Memory B cell (primary cell): ENCODE measurements around the gene FMN2.

Experiments
- ATAC-seq: fragments of 150-1000 bp; cut with Tn5 transposase; 2 replicates; pipeline ENCODE4 v1.10.0; 2021; ENCODE audit warnings: low read depth, mild to moderate bottlenecking, moderate library complexity
- DNase-seq, 2 donors: peaks; one replicate each; pipeline ENCODE4 v3.0.0; 2022; ENCODE audit warnings: low spot score in 2 of 2
- H3K27ac Mint-ChIP-seq: one replicate; pipeline ENCODE4 v1.8.0; 2022; ENCODE audit warnings: mild to moderate bottlenecking, moderate library complexity, mixed read lengths
- H3K27me3 Mint-ChIP-seq: one replicate; pipeline ENCODE4 v1.8.0; 2022; ENCODE audit warnings: mixed read lengths
- H3K36me3 Mint-ChIP-seq: one replicate; pipeline ENCODE4 v1.8.0; 2022; ENCODE audit warnings: mild to moderate bottlenecking, mixed read lengths
- H3K4me1 Mint-ChIP-seq: one replicate; pipeline ENCODE4 v1.8.0; 2022; ENCODE audit warnings: mixed read lengths
- H3K4me3 Mint-ChIP-seq: one replicate; pipeline ENCODE4 v1.8.0; 2022; ENCODE audit warnings: mild to moderate bottlenecking, moderate library complexity, mixed read lengths
- H3K9me3 Mint-ChIP-seq: one replicate; pipeline ENCODE4 v1.8.0; 2022; ENCODE audit warnings: mixed read lengths

FMN2 gene

GRCh38 chr1:240478536-240478935, 386.9 kb downstream of the FMN2 start:
- DNase-seq: no peak
- Mint-ChIP-seq H3K27ac (no peak overlapping the region), H3K4me1 (no peaks in the 10 kb centered on the region), H3K36me3 (no peaks in the 10 kb centered on the region), H3K4me3 (no peak overlapping the region), H3K27me3 (peaks cover 2% of the 10 kb centered on the region), H3K9me3 (peaks cover under 1% of the 10 kb centered on the region)
- no peak for ATAC-seq

GRCh38 chr1:240484804-240485443, 393.2 kb downstream of the FMN2 start:
- no peak for DNase-seq
- peaks cover 5% of the 10 kb centered on the region for H3K9me3 Mint-ChIP-seq
- ATAC-seq: no peak
- H3K4me3 Mint-ChIP-seq: no peak overlapping the region
- no peak overlapping the region for H3K27ac Mint-ChIP-seq
- no peaks in the 10 kb centered on the region for H3K4me1 Mint-ChIP-seq
- H3K36me3 Mint-ChIP-seq: no peaks in the 10 kb centered on the region
- no peaks in the 10 kb centered on the region for H3K27me3 Mint-ChIP-seq

GRCh38 chr1:240486611-240487010, 394.9 kb downstream of the FMN2 start:
- Mint-ChIP-seq H3K9me3 (peaks cover 7% of the 10 kb centered on the region), H3K36me3 (no peaks in the 10 kb centered on the region), H3K4me3 (no peak overlapping the region), H3K4me1 (no peaks in the 10 kb centered on the region), H3K27me3 (no peaks in the 10 kb centered on the region), H3K27ac (no peak overlapping the region)
- DNase-seq (no peak), ATAC-seq (no peak)

GRCh38 chr1:240487493-240487892, 395.8 kb downstream of the FMN2 start:
- Mint-ChIP-seq H3K4me3 (no peak overlapping the region), H3K36me3 (no peaks in the 10 kb centered on the region), H3K9me3 (peaks cover 9% of the 10 kb centered on the region), H3K4me1 (no peaks in the 10 kb centered on the region), H3K27ac (no peak overlapping the region), H3K27me3 (no peaks in the 10 kb centered on the region)
- no peak for ATAC-seq
- no peak for DNase-seq

GRCh38 chr1:240491156-240491555, 399.5 kb downstream of the FMN2 start:
- Mint-ChIP-seq H3K36me3 (no peaks in the 10 kb centered on the region), H3K9me3 (peaks cover 4% of the 10 kb centered on the region), H3K27ac (no peak overlapping the region), H3K4me3 (no peak overlapping the region), H3K27me3 (no peaks in the 10 kb centered on the region), H3K4me1 (no peaks in the 10 kb centered on the region)
- ATAC-seq (no peak), DNase-seq (no peak)

GRCh38 chr1:240491796-240492195, 400.1 kb downstream of the FMN2 start:
- Mint-ChIP-seq H3K36me3 (no peaks in the 10 kb centered on the region), H3K4me3 (no peak overlapping the region)

GRCh38 chr1:240492832-240493440, 401.3 kb downstream of the FMN2 start:
- H3K4me1 Mint-ChIP-seq: no peaks in the 10 kb centered on the region
- H3K27me3 Mint-ChIP-seq: no peaks in the 10 kb centered on the region
- ATAC-seq (no peak), DNase-seq (no peak)
- H3K9me3 Mint-ChIP-seq: peaks cover 7% of the 10 kb centered on the region
- H3K27ac Mint-ChIP-seq: no peak overlapping the region
- no peaks in the 10 kb centered on the region for H3K36me3 Mint-ChIP-seq
- no peak overlapping the region for H3K4me3 Mint-ChIP-seq

More at GRCh38 chr1:240491796-240492195, 400.1 kb downstream of the FMN2 start:
- ATAC-seq: no peak
- Mint-ChIP-seq H3K4me1 (no peaks in the 10 kb centered on the region), H3K9me3 (peaks cover 4% of the 10 kb centered on the region), H3K27me3 (no peaks in the 10 kb centered on the region), H3K27ac (no peak overlapping the region)
- DNase-seq: no peak

GRCh38 chr1:240495601-240496000, 403.9 kb downstream of the FMN2 start:
- ATAC-seq (no peak), DNase-seq (no peak)
- Mint-ChIP-seq H3K4me3 (no peak overlapping the region), H3K9me3 (peaks cover 7% of the 10 kb centered on the region), H3K27ac (no peak overlapping the region), H3K36me3 (no peaks in the 10 kb centered on the region), H3K4me1 (no peaks in the 10 kb centered on the region), H3K27me3 (no peaks in the 10 kb centered on the region)

- H3K9me3 Mint-ChIP-seq: peaks cover 5% of the 10 kb centered on the region
- H3K27ac Mint-ChIP-seq: no peak overlapping the region
- no peaks in the 10 kb centered on the region for H3K36me3 Mint-ChIP-seq
- no peak for DNase-seq
- no peaks in the 10 kb centered on the region for H3K4me1 Mint-ChIP-seq
- H3K4me3 Mint-ChIP-seq: no peak overlapping the region
- H3K27me3 Mint-ChIP-seq: no peaks in the 10 kb centered on the region
- ATAC-seq: no peak
Measured at GRCh38 chr1:240496356-240496755, 404.7 kb downstream of the FMN2 start.

GRCh38 chr1:240496941-240497340, 405.3 kb downstream of the FMN2 start:
- ATAC-seq: no peak
- Mint-ChIP-seq H3K9me3 (peaks cover 3% of the 10 kb centered on the region), H3K4me1 (no peaks in the 10 kb centered on the region), H3K27ac (no peak overlapping the region), H3K4me3 (no peak overlapping the region), H3K27me3 (no peaks in the 10 kb centered on the region), H3K36me3 (no peaks in the 10 kb centered on the region)
- no peak for DNase-seq

- no peak overlapping the region for H3K27ac Mint-ChIP-seq
- no peaks in the 10 kb centered on the region for H3K36me3 Mint-ChIP-seq
- no peaks in the 10 kb centered on the region for H3K4me1 Mint-ChIP-seq
- no peak overlapping the region for H3K4me3 Mint-ChIP-seq
- H3K27me3 Mint-ChIP-seq: no peaks in the 10 kb centered on the region
- DNase-seq: no peak
- peaks cover 3% of the 10 kb centered on the region for H3K9me3 Mint-ChIP-seq
- no peak for ATAC-seq
Measured at GRCh38 chr1:240497908-240498307, 406.2 kb downstream of the FMN2 start.

- Mint-ChIP-seq H3K27ac (no peak overlapping the region), H3K4me1 (no peaks in the 10 kb centered on the region), H3K27me3 (no peaks in the 10 kb centered on the region)
Measured at GRCh38 chr1:240498335-240498734, 406.7 kb downstream of the FMN2 start.

GRCh38 chr1:240499012-240499411, 407.3 kb downstream of the FMN2 start:
- H3K27me3 Mint-ChIP-seq: no peaks in the 10 kb centered on the region
- H3K27ac Mint-ChIP-seq: no peak overlapping the region
- peaks cover 3% of the 10 kb centered on the region for H3K9me3 Mint-ChIP-seq
- DNase-seq (no peak), ATAC-seq (no peak)
- no peaks in the 10 kb centered on the region for H3K4me1 Mint-ChIP-seq
- H3K36me3 Mint-ChIP-seq: no peaks in the 10 kb centered on the region
- no peak overlapping the region for H3K4me3 Mint-ChIP-seq

More at GRCh38 chr1:240498335-240498734, 406.7 kb downstream of the FMN2 start:
- Mint-ChIP-seq H3K36me3 (no peaks in the 10 kb centered on the region), H3K4me3 (no peak overlapping the region), H3K9me3 (peaks cover 3% of the 10 kb centered on the region)
- DNase-seq (no peak), ATAC-seq (no peak)

GRCh38 chr1:240500647-240501046, 409.0 kb downstream of the FMN2 start:
- no peaks in the 10 kb centered on the region for H3K36me3 Mint-ChIP-seq
- no peak for ATAC-seq
- no peaks in the 10 kb centered on the region for H3K27me3 Mint-ChIP-seq
- H3K4me3 Mint-ChIP-seq: no peak overlapping the region
- no peak for DNase-seq
- H3K9me3 Mint-ChIP-seq: peaks cover 3% of the 10 kb centered on the region
- H3K4me1 Mint-ChIP-seq: no peaks in the 10 kb centered on the region
- no peak overlapping the region for H3K27ac Mint-ChIP-seq

GRCh38 chr1:240501115-240501514, 409.4 kb downstream of the FMN2 start:
- no peak overlapping the region for H3K4me3 Mint-ChIP-seq
- no peak overlapping the region for H3K27ac Mint-ChIP-seq
- no peaks in the 10 kb centered on the region for H3K4me1 Mint-ChIP-seq
- H3K9me3 Mint-ChIP-seq: peaks cover 3% of the 10 kb centered on the region
- H3K27me3 Mint-ChIP-seq: no peaks in the 10 kb centered on the region
- no peak for DNase-seq
- no peak for ATAC-seq
- H3K36me3 Mint-ChIP-seq: no peaks in the 10 kb centered on the region
